ENCODE measurements around the gene DCD.
"Not testable (repeated sequence)": the region's sequence is repeated elsewhere in the genome, so short reads cannot be mapped to it uniquely, and the experiment has no call there.

Gene DCD

GRCh38 chr12:54648265-54648664 lies at the start of gene DCD:
Gene DCD, minus strand, starts transcription at chr12:54648365. Its CDS starts 62 bp downstream, at chr12:54648303.
- no peak for ATAC-seq

- no peak for ATAC-seq
These were observed 49.7 kb upstream of the DCD start for GRCh38 chr12:54697851-54698250.

- ATAC-seq, result no peak
These were observed 44.2 kb upstream of the DCD start for GRCh38 chr12:54692353-54692752.

GRCh38 chr12:54689984-54690383 lies 41.8 kb upstream of the DCD start:
- ATAC-seq, result no peak

- no peak for ATAC-seq
These were observed 40.8 kb upstream of the DCD start for GRCh38 chr12:54689034-54689372.

- ATAC-seq, result no peak
These were observed 40.3 kb upstream of the DCD start for GRCh38 chr12:54688309-54689033.

GRCh38 chr12:54684636-54685630 lies 36.8 kb upstream of the DCD start:
- ATAC-seq, result no peak

- ATAC-seq, result no peak
These were observed 35.2 kb upstream of the DCD start for GRCh38 chr12:54683398-54683797.

GRCh38 chr12:54682674-54683073 lies 34.5 kb upstream of the DCD start:
- no peak for ATAC-seq

- no peak for ATAC-seq
These were observed 32.2 kb upstream of the DCD start for GRCh38 chr12:54680374-54680773.

- ATAC-seq, result no peak
These were observed 30.0 kb upstream of the DCD start for GRCh38 chr12:54678131-54678530.

- no peak for ATAC-seq
These were observed 19.8 kb upstream of the DCD start for GRCh38 chr12:54667945-54668344.

- ATAC-seq, result no peak
These were observed 17.8 kb upstream of the DCD start for GRCh38 chr12:54666008-54666407.

GRCh38 chr12:54665022-54665635 lies 17.0 kb upstream of the DCD start:
- not testable (repeated sequence) for ATAC-seq

- ATAC-seq, result no peak
These were observed 15.4 kb upstream of the DCD start for GRCh38 chr12:54663603-54664002.

GRCh38 chr12:54662026-54662425 lies 13.9 kb upstream of the DCD start:
- no peak for ATAC-seq

GRCh38 chr12:54661048-54661447 lies 12.9 kb upstream of the DCD start:
- no peak for ATAC-seq

GRCh38 chr12:54660320-54660962 lies 12.3 kb upstream of the DCD start:
- no peak for ATAC-seq

- no peak for ATAC-seq
These were observed 10.4 kb upstream of the DCD start for GRCh38 chr12:54658306-54659264.

- no peak for ATAC-seq
These were observed 9.0 kb upstream of the DCD start for GRCh38 chr12:54657105-54657607.

- ATAC-seq, result no peak
These were observed 6.8 kb upstream of the DCD start for GRCh38 chr12:54654926-54655325.

- no peak for ATAC-seq
These were observed 4.9 kb upstream of the DCD start for GRCh38 chr12:54653025-54653424.

All from activated CD4-positive, CD25-positive, alpha-beta regulatory T cell treated with anti-CD3 and anti-CD28 coated beads, Interleukin-2, amount 50 U/mL, for 24 hours (primary cell).